ENCODE results near the gene KNSTRN.

The KNSTRN gene

DNA sequence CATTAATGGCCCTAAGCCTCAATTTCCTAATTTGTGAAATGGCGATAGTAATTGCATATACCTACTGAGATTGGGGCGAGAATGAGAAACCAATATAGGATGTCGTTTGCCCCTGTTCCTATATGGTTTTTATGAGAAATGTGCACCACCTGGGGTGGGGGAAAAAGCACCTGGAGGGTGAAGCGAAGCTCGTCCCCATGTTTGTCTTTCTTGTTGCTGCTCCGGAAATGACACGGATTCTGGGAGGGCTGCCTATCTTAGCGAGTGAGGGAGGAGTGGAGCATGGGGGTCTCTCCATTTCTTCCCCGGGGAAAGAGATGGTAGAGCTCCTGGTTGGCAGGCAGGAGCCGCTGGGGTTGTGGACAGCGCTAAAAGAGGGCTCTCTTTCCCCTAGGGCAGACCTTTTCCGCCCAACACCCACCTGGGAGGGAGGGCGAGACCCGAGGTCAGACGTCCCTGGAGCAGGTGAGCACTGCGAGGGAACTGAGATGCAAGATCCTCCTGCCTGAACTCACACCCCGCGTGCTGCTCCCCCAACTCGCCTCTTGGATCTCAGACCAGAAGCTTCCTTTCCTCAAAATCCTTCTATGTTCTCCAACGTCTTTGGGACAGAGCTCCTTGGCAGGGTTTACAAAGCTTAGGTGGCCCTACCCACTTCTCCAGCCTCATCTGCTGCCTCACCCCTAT lies 52.6 kb downstream of the KNSTRN start:
- TF ChIP-seq, protein P1, sequence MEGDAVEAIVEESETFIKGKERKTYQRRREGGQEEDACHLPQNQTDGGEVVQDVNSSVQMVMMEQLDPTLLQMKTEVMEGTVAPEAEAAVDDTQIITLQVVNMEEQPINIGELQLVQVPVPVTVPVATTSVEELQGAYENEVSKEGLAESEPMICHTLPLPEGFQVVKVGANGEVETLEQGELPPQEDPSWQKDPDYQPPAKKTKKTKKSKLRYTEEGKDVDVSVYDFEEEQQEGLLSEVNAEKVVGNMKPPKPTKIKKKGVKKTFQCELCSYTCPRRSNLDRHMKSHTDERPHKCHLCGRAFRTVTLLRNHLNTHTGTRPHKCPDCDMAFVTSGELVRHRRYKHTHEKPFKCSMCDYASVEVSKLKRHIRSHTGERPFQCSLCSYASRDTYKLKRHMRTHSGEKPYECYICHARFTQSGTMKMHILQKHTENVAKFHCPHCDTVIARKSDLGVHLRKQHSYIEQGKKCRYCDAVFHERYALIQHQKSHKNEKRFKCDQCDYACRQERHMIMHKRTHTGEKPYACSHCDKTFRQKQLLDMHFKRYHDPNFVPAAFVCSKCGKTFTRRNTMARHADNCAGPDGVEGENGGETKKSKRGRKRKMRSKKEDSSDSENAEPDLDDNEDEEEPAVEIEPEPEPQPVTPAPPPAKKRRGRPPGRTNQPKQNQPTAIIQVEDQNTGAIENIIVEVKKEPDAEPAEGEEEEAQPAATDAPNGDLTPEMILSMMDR (conservative IDR thresholded peaks at IDR 0.05; ENCODE audit: low read depth) = no peak
- H3K27ac ChIP-seq = no peak overlapping the region
- POLR2A ChIA-PET (ENCODE audit: low non-redundant PET) = no interaction called here
- CTCF ChIA-PET = interaction anchor here (0.6 kb wide), 1 partner anchor 13 kb away, joined by 4 read pairs; no protein-coding TSS in a partner anchor
- no peak for DNase-seq (ENCODE audit: low spot score)

GRCh38 chr15:40435710-40436089 lies 53.2 kb downstream of the KNSTRN start:
- CTCF ChIA-PET = interaction anchor here (0.6 to 0.7 kb wide), 2 partner anchors 14 to 221 kb away, joined by 4 read pairs; no protein-coding TSS in a partner anchor
- TF ChIP-seq, protein P1 (conservative IDR thresholded peaks at IDR 0.05; ENCODE audit: low read depth) = no peak
- no peak overlapping the region for H3K27ac ChIP-seq
- DNase-seq (ENCODE audit: low spot score) = no peak
- POLR2A ChIA-PET (ENCODE audit: low non-redundant PET) = no interaction called here

- H3K27ac ChIP-seq = no peak overlapping the region
- POLR2A ChIA-PET (ENCODE audit: low non-redundant PET) = no interaction called here
- no peak for DNase-seq (ENCODE audit: low spot score)
- CTCF ChIA-PET = interaction anchor here (0.7 kb wide), 1 partner anchor 220 kb away, joined by 4 read pairs; no protein-coding TSS in a partner anchor
- TF ChIP-seq, protein P1 (conservative IDR thresholded peaks at IDR 0.05; ENCODE audit: low read depth) = no peak
Measured at GRCh38 chr15:40436116-40436891, 53.8 kb downstream of the KNSTRN start.

GRCh38 chr15:40436892-40437751 lies 54.6 kb downstream of the KNSTRN start:
- TF ChIP-seq, protein P1 (conservative IDR thresholded peaks at IDR 0.05; ENCODE audit: low read depth) = no peak
- ChIA-PET CTCF (no interaction called here), POLR2A (ENCODE audit: low non-redundant PET) (no interaction called here)
- no peak for DNase-seq (ENCODE audit: low spot score)
- H3K27ac ChIP-seq = no peak overlapping the region

DNA sequence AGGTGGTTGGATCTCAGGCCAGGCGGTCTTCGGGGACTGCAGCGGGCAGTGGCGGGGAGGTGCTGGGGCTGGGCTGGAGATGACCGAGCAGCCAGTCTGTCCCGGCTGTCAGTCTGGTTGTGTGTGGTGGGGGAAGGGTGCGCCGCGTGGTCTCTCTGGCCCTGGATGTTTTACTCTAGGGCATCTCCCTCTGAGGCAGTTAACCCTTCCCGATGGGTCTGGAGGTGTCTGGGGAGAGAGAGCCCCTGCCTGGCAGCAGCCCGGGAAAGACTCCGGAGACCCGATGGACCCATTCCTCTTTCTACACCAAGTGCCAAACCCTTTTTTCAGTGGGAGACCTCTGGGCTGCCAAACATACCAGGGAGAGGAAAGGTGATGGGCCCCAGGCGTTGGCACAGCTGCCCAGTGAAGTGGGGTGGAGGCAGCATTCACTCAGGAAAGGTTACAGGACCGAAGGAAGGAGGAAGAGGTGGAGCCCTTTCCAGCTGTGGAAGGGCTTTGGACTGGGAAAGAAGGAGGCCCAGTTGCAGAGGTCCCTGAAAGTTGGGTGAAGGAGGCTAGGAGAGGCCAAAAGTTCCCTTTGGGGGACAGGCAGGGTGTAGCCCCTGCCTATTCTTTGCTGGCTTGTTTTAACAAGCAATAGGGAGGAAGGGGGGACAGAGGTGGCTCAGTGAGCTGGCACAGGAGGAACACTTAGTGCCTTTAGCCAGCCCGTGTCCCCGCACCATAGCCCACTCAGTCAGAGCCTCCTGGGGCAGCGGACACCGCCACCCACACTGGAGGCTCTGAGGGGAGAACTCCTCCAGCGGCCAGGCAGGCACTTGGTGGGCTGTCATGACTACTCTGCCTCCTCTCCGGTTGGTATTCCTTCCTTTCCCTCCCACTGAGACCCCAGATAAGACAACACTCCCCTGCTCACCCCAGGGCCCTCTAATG lies 55.5 kb downstream of the KNSTRN start:
- H3K27ac ChIP-seq = peak overlapping the region; percentile 79
- POLR2A ChIA-PET (ENCODE audit: low non-redundant PET) = no interaction called here
- no peak for DNase-seq (ENCODE audit: low spot score)
- CTCF ChIA-PET = no interaction called here
- TF ChIP-seq, protein P1 (conservative IDR thresholded peaks at IDR 0.05; ENCODE audit: low read depth) = no peak

All from RWPE1 (cell line).